HG02610 (cell line): ENCODE results near the gene BPTF.
"Not testable (repeated sequence)": the region's sequence is repeated elsewhere in the genome, so short reads cannot be mapped to it uniquely, and the experiment has no call there.

Source experiments
- ATAC-seq: cut with Tn5 transposase; IDR thresholded peaks from one replicate; pipeline ENCODE4 v1.9.1; 2021; ENCODE audit warnings: mild to moderate bottlenecking, moderate library complexity; ENCODE audit not compliant: unreplicated experiment

BPTF gene

GRCh38 chr17:67833134-67833533, 7.8 kb downstream of the BPTF start:
- ATAC-seq, result no peak

GRCh38 chr17:67833946-67834631, 8.8 kb downstream of the BPTF start:
- no peak for ATAC-seq

- ATAC-seq, result no peak
These were observed 9.3 kb downstream of the BPTF start for GRCh38 chr17:67834634-67835033.

GRCh38 chr17:67836205-67836987, 11.1 kb downstream of the BPTF start:
- peak; percentile 60 for ATAC-seq

GRCh38 chr17:67837965-67838364, 12.7 kb downstream of the BPTF start:
- ATAC-seq, result no peak

GRCh38 chr17:67838538-67838937, 13.2 kb downstream of the BPTF start:
- no peak for ATAC-seq

- no peak for ATAC-seq
These were observed 16.7 kb downstream of the BPTF start for GRCh38 chr17:67841992-67842391.

- no peak for ATAC-seq
These were observed 17.3 kb downstream of the BPTF start for GRCh38 chr17:67842648-67843047.

- no peak for ATAC-seq
These were observed 20.1 kb downstream of the BPTF start for GRCh38 chr17:67845374-67845773.

GRCh38 chr17:67848189-67848588, 22.9 kb downstream of the BPTF start:
- ATAC-seq, result not testable (repeated sequence)

- not testable (repeated sequence) for ATAC-seq
These were observed 23.5 kb downstream of the BPTF start for GRCh38 chr17:67848846-67849245.

GRCh38 chr17:67850991-67851631, 25.8 kb downstream of the BPTF start:
- no peak for ATAC-seq

GRCh38 chr17:67853703-67854102, 28.4 kb downstream of the BPTF start:
- ATAC-seq, result no peak

GRCh38 chr17:67854378-67854777, 29.1 kb downstream of the BPTF start:
- no peak for ATAC-seq

GRCh38 chr17:67855504-67856324, 30.4 kb downstream of the BPTF start:
- no peak for ATAC-seq

GRCh38 chr17:67856402-67856801, 31.1 kb downstream of the BPTF start:
- not testable (repeated sequence) for ATAC-seq

- no peak for ATAC-seq
These were observed 37.4 kb downstream of the BPTF start for GRCh38 chr17:67862614-67863217.

- peak; percentile 60 for ATAC-seq
These were observed 38.4 kb downstream of the BPTF start for GRCh38 chr17:67863624-67864247.

GRCh38 chr17:67865438-67865837, 40.1 kb downstream of the BPTF start:
- no peak for ATAC-seq

GRCh38 chr17:67867591-67867990, 42.3 kb downstream of the BPTF start:
- no peak for ATAC-seq
